H9 (cell line): ENCODE measurements around the gene PJA2. TPM values are rescaled to one million over a fixed set of nuclear protein-coding genes. Genes with fewer than 3 reads are reported as not detected.

Experiments
- DNase-seq: peaks from one replicate; pipeline ENCODE4 v3.0.0-alpha.2; 2017
- H2AFZ ChIP-seq: one replicate; pipeline ENCODE4 v1.6.1; 2013; ENCODE audit warnings: mild to moderate bottlenecking, low read length, control low read depth, moderate library complexity
- H2AK5ac ChIP-seq: 2 replicates; pipeline ENCODE4 v1.6.1; 2013; ENCODE audit warnings: low read length, control low read depth, mixed read lengths; ENCODE audit not compliant: insufficient read length
- H2BK120ac ChIP-seq: one replicate; pipeline ENCODE4 v1.6.1; 2013; ENCODE audit warnings: low read depth, mild to moderate bottlenecking, low read length, control low read depth, inconsistent platforms; ENCODE audit not compliant: poor library complexity, severe bottlenecking
- H2BK12ac ChIP-seq: 2 replicates; pipeline ENCODE4 v1.6.1; 2013; ENCODE audit warnings: low read length, control low read depth, mixed read lengths, low read depth; ENCODE audit not compliant: insufficient read length
- H2BK15ac ChIP-seq: 2 replicates; pipeline ENCODE4 v1.6.1; 2013; ENCODE audit warnings: low read depth, low read length, control low read depth
- H2BK20ac ChIP-seq: one replicate; pipeline ENCODE4 v1.6.1; 2013; ENCODE audit warnings: low read depth, mild to moderate bottlenecking, low read length, control low read depth, inconsistent platforms; ENCODE audit not compliant: poor library complexity, severe bottlenecking
- H2BK5ac ChIP-seq: 2 replicates; pipeline ENCODE4 v1.6.1; 2013; ENCODE audit warnings: low read length, control low read depth, mixed read lengths; ENCODE audit not compliant: insufficient read length
- H3K14ac ChIP-seq: 2 replicates; pipeline ENCODE4 v1.6.1; 2013; ENCODE audit warnings: low read length, control low read depth; ENCODE audit not compliant: insufficient read depth
- H3K18ac ChIP-seq: 2 replicates; pipeline ENCODE4 v1.6.1; 2013; ENCODE audit warnings: low read depth, mild to moderate bottlenecking, mixed read lengths, low read length, control low read depth; ENCODE audit not compliant: insufficient read length
- H3K23ac ChIP-seq: 2 replicates; pipeline ENCODE4 v1.6.1; 2013; ENCODE audit warnings: low read length, control low read depth, mixed read lengths, low read depth; ENCODE audit not compliant: insufficient read length
- H3K23me2 ChIP-seq: 2 replicates; pipeline ENCODE4 v1.6.1; 2013; ENCODE audit warnings: low read depth, mild to moderate bottlenecking, mixed read lengths, low read length, control low read depth; ENCODE audit not compliant: insufficient read length, poor library complexity, severe bottlenecking
- H3K27ac ChIP-seq: 2 replicates; pipeline ENCODE4 v1.5.1; 2013; ENCODE audit warnings: low read length, control low read depth, mixed read lengths, low read depth; ENCODE audit not compliant: insufficient read length
- H3K27me3 ChIP-seq: 2 replicates; pipeline ENCODE4 v1.6.1; 2013; ENCODE audit warnings: low read length, control low read depth, inconsistent platforms; ENCODE audit not compliant: insufficient read depth
- H3K4ac ChIP-seq: 2 replicates; pipeline ENCODE4 v1.6.1; 2013; ENCODE audit warnings: low read depth, mild to moderate bottlenecking, control low read depth, inconsistent platforms, low read length, moderate library complexity
- H3K4me1 ChIP-seq: 2 replicates; pipeline ENCODE4 v1.6.1; 2013; ENCODE audit warnings: low read length, control low read depth, inconsistent platforms; ENCODE audit not compliant: insufficient read depth
- H3K4me2 ChIP-seq: 2 replicates; pipeline ENCODE4 v1.6.1; 2013; ENCODE audit warnings: low read length, control low read depth, mixed read lengths; ENCODE audit not compliant: insufficient read length, insufficient read depth
- H3K56ac ChIP-seq: 2 replicates; pipeline ENCODE4 v1.6.1; 2013; ENCODE audit warnings: low read depth, mild to moderate bottlenecking, mixed read lengths, low read length, control low read depth; ENCODE audit not compliant: insufficient read length
- H3K79me1 ChIP-seq: 2 replicates; pipeline ENCODE4 v1.6.1; 2013; ENCODE audit warnings: low read depth, mild to moderate bottlenecking, moderate library complexity, low read length, control low read depth, inconsistent platforms; ENCODE audit not compliant: insufficient read depth, poor library complexity, severe bottlenecking
- H3K79me2 ChIP-seq: 2 replicates; pipeline ENCODE4 v1.6.1; 2013; ENCODE audit warnings: low read length, control low read depth, inconsistent platforms; ENCODE audit not compliant: insufficient read depth
- H3K9ac ChIP-seq: 2 replicates; pipeline ENCODE4 v1.6.1; 2013; ENCODE audit warnings: low read length, control low read depth, mixed read lengths; ENCODE audit not compliant: insufficient read length; ENCODE audit errors: extremely low read depth
- H3K9me3 ChIP-seq: one replicate; pipeline ENCODE4 v1.6.1; 2013; ENCODE audit warnings: low read depth, low read length, inconsistent platforms; ENCODE audit not compliant: control insufficient read depth
- H3T11ph ChIP-seq: one replicate; pipeline ENCODE4 v1.6.1; 2013; ENCODE audit warnings: mild to moderate bottlenecking, low read length, control low read depth, inconsistent platforms
- H4K20me1 ChIP-seq: one replicate; pipeline ENCODE4 v1.6.1; 2013; ENCODE audit not compliant: control insufficient read depth, insufficient read length, insufficient read depth
- H4K5ac ChIP-seq: 2 replicates; pipeline ENCODE4 v1.6.1; 2013; ENCODE audit warnings: low read depth, mild to moderate bottlenecking, mixed read lengths, low read length, control low read depth; ENCODE audit not compliant: insufficient read length
- H4K8ac ChIP-seq: replicated peaks from 2 replicates; pipeline ENCODE4 v1.6.1; 2013; ENCODE audit warnings: low read length, control low read depth, mixed read lengths, low read depth; ENCODE audit not compliant: insufficient read length
- H4K91ac ChIP-seq: 2 replicates; pipeline ENCODE4 v1.6.1; 2013; ENCODE audit warnings: low read depth, mild to moderate bottlenecking, moderate library complexity, mixed read lengths, low read length, control low read depth; ENCODE audit not compliant: insufficient read length
- H3K27ac Mint-ChIP-seq, 3 experiments: 2 replicates in 2 of 3; 3 replicates in 1 of 3; pipeline ENCODE4 v1.8.0; 2020 to 2021; ENCODE audit warnings: mixed read lengths in 3 of 3, mild to moderate bottlenecking in 1 of 3, moderate library complexity in 1 of 3
- H3K27me3 Mint-ChIP-seq: 2 replicates; pipeline ENCODE4 v1.8.0; 2021; ENCODE audit warnings: low read depth, mild to moderate bottlenecking, moderate library complexity, mixed read lengths
- H3K36me3 Mint-ChIP-seq, 3 experiments: 2 replicates in 2 of 3; 3 replicates in 1 of 3; pipeline ENCODE4 v1.8.0; 2020 to 2021; ENCODE audit warnings: low read depth in 3 of 3, mixed read lengths in 3 of 3; ENCODE audit not compliant: insufficient read depth in 1 of 3
- H3K4me1 Mint-ChIP-seq, 2 experiments: 2 replicates each; pipeline ENCODE4 v1.8.0; 2020; ENCODE audit warnings: mixed read lengths in 2 of 2
- H3K4me3 Mint-ChIP-seq, 2 experiments: 2 replicates in 1 of 2; 3 replicates in 1 of 2; pipeline ENCODE4 v1.8.0; 2020 to 2021; ENCODE audit warnings: mild to moderate bottlenecking in 2 of 2, mixed read lengths in 2 of 2, moderate library complexity in 1 of 2
- H3K9me3 Mint-ChIP-seq, 2 experiments: 2 replicates in 1 of 2; 3 replicates in 1 of 2; pipeline ENCODE4 v1.8.0; 2020; ENCODE audit warnings: mild to moderate bottlenecking in 2 of 2, mixed read lengths in 2 of 2, moderate library complexity in 1 of 2
- WGBS: extraction: QIAGEN DNeasy Blood & Tissue Kit; methylation state at CpG from one replicate; pipeline ENCODE4 v1.1.7; 2013; ENCODE audit warnings: missing lambda C conversion rate, low lambda C conversion rate, mixed read lengths; ENCODE audit not compliant: insufficient read length; ENCODE audit errors: extremely low coverage; 5-methylcytosine and 5-hydroxymethylcytosine counted together
- total RNA-seq: library from RNA; stranded (reverse); gene quantifications from 2 replicates; pipeline ENCODE4 v1.2.1, GENCODE V29; 2021
- TF ChIP-seq, protein P1 (sequence below): fragments of 200-600 bp; sonication (generic); conservative IDR thresholded peaks from 3 replicates; pipeline ENCODE4 v1.8.0; 2021; ENCODE audit warnings: antibody characterized with exemption, mild to moderate bottlenecking

PJA2 gene
- total RNA-seq, 1 experiment from 2014 or later: 41.5 TPM

DNA sequence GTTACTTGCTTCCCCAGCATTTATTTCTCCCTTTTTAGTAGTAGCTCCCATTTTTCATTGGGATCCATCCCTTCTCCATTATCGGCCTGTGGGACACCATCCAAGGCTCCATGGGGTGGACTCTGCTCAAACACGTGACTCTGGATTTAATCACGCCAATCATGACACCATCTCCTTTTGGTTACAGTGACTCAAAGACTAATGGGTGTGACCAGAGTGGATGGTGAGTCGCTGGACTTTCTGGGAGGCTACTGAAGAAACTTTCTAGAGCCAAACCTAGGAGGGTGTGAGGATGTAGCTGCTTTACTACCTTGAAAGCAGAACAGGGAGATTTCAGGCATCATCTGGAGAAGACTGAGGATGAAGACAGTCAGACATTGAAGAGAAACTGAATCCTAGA is 93.1 kb downstream of the PJA2 start:
- Histone ChIP-seq H3K18ac (no peak overlapping the region), H3K4me2 (no peak overlapping the region), H3K56ac (no peak overlapping the region), H4K91ac (no peak overlapping the region), H2AK5ac (no peak overlapping the region), H2BK15ac (no peak overlapping the region), H3K27me3 (no peaks in the 10 kb centered on the region), H3K23ac (no peak overlapping the region), H3T11ph (no peak overlapping the region), H2AFZ (no peak overlapping the region), H3K9ac (no peak overlapping the region), H3K23me2 (no peaks in the 10 kb centered on the region), H2BK20ac (no peak overlapping the region), H3K4me1 (no peaks in the 10 kb centered on the region), H2BK12ac (no peak overlapping the region), H3K79me2 (no peaks in the 10 kb centered on the region), H2BK5ac (no peak overlapping the region), H2BK120ac (no peak overlapping the region), H3K14ac (no peak overlapping the region), H3K4ac (no peak overlapping the region), H3K27ac (no peak overlapping the region), H4K20me1 (no peaks in the 10 kb centered on the region), H3K9me3 (no peaks in the 10 kb centered on the region), H4K5ac (no peak overlapping the region), H3K79me1 (no peaks in the 10 kb centered on the region), H4K8ac (no peak overlapping the region)
- no CpG with 5 or more reads among the region's 4 CpGs for WGBS
- no peaks in the 10 kb centered on the region for H3K9me3 Mint-ChIP-seq
- peaks cover 3 to 4% of the 10 kb centered on the region in 2 experiments; a peak in 2 of 4 replicates for H3K4me1 Mint-ChIP-seq
- H3K27me3 Mint-ChIP-seq: no peaks in the 10 kb centered on the region
- TF ChIP-seq, protein P1, sequence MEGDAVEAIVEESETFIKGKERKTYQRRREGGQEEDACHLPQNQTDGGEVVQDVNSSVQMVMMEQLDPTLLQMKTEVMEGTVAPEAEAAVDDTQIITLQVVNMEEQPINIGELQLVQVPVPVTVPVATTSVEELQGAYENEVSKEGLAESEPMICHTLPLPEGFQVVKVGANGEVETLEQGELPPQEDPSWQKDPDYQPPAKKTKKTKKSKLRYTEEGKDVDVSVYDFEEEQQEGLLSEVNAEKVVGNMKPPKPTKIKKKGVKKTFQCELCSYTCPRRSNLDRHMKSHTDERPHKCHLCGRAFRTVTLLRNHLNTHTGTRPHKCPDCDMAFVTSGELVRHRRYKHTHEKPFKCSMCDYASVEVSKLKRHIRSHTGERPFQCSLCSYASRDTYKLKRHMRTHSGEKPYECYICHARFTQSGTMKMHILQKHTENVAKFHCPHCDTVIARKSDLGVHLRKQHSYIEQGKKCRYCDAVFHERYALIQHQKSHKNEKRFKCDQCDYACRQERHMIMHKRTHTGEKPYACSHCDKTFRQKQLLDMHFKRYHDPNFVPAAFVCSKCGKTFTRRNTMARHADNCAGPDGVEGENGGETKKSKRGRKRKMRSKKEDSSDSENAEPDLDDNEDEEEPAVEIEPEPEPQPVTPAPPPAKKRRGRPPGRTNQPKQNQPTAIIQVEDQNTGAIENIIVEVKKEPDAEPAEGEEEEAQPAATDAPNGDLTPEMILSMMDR: no peak
- H3K4me3 Mint-ChIP-seq: no peak overlapping the region
- DNase-seq: no peak
- H3K36me3 Mint-ChIP-seq: peaks cover 0 to 2% (median 0%) of the 10 kb centered on the region in 3 experiments; a peak in 1 of 7 replicates
- no peak overlapping the region for H3K27ac Mint-ChIP-seq
